Neural cell (in vitro differentiated cells): ENCODE measurements around the gene LCORL. TPM values are rescaled to one million over a fixed set of nuclear protein-coding genes. Genes with fewer than 3 reads are reported as not detected.

Source experiments
- H2AFZ ChIP-seq: fragments of 200-600, 300-800 bp; sonication (generic), shearing (Covaris generic); 2 replicates; pipeline ENCODE4 v1.6.0; 2014; ENCODE audit warnings: low read depth, mild to moderate bottlenecking, antibody characterized with exemption, low read length, moderate library complexity
- H3F3A ChIP-seq: fragments of 200-600 bp; shearing (Covaris generic); 2 replicates; pipeline ENCODE4 v1.6.1; 2016; ENCODE audit warnings: mild to moderate bottlenecking, moderate library complexity, mixed read lengths, antibody characterized with exemption, low read length; ENCODE audit not compliant: insufficient read depth, poor library complexity, severe bottlenecking
- H3K27ac ChIP-seq: fragments of 200-600, 300-800 bp; sonication (generic), shearing (Covaris generic); 2 replicates; pipeline ENCODE4 v1.5.1; 2014; ENCODE audit warnings: mild to moderate bottlenecking, low read length, moderate library complexity
- H3K27me3 ChIP-seq: fragments of 300-800, 200-600 bp; sonication (generic), shearing (Covaris generic); 2 replicates; pipeline ENCODE4 v1.6.0; 2014; ENCODE audit warnings: mild to moderate bottlenecking, low read depth, low read length, moderate library complexity; ENCODE audit not compliant: insufficient read depth
- H3K36me3 ChIP-seq: fragments of 300-800, 200-600 bp; sonication (generic), shearing (Covaris generic); 2 replicates; pipeline ENCODE4 v1.5.1; 2014; ENCODE audit warnings: mild to moderate bottlenecking, antibody characterized with exemption, low read length, moderate library complexity; ENCODE audit not compliant: insufficient read depth
- H3K4me2 ChIP-seq: fragments of 300-800, 200-600 bp; sonication (generic), shearing (Covaris generic); 2 replicates; pipeline ENCODE4 v1.6.0; 2014; ENCODE audit warnings: mild to moderate bottlenecking, low read length
- H3K4me3 ChIP-seq: fragments of 300-800, 200-600 bp; sonication (generic), shearing (Covaris generic); 2 replicates; pipeline ENCODE4 v1.5.1; 2014; ENCODE audit warnings: mild to moderate bottlenecking, low read length, moderate library complexity
- H3K79me2 ChIP-seq: fragments of 200-600 bp; shearing (Covaris generic); replicated peaks from 2 replicates; pipeline ENCODE4 v1.6.0; 2014; ENCODE audit warnings: mild to moderate bottlenecking, low read length, moderate library complexity; ENCODE audit not compliant: insufficient read depth
- H3K9ac ChIP-seq: fragments of 300-800, 200-600 bp; sonication (generic), shearing (Covaris generic); 2 replicates; pipeline ENCODE4 v1.6.1; 2016; ENCODE audit warnings: mild to moderate bottlenecking, low read length, mixed read lengths
- H3K9me2 ChIP-seq: fragments of 200-600 bp; shearing (Covaris generic); 2 replicates; pipeline ENCODE4 v1.6.1; 2016; ENCODE audit warnings: mild to moderate bottlenecking, low read length, mixed read lengths; ENCODE audit not compliant: insufficient read depth
- H3K9me3 ChIP-seq: fragments of 200-600, 300-800 bp; sonication (generic), shearing (Covaris generic); 2 replicates; pipeline ENCODE4 v1.6.1; 2016; ENCODE audit warnings: mild to moderate bottlenecking, mixed run types, low read length, moderate library complexity, mixed read lengths
- H4K20me1 ChIP-seq: fragments of 200-600 bp; shearing (Covaris generic); 2 replicates; pipeline ENCODE4 v1.6.1; 2016; ENCODE audit warnings: mild to moderate bottlenecking, mixed run types; ENCODE audit not compliant: insufficient read depth
- EP300 ChIP-seq: fragments of 450-650 bp; conservative IDR thresholded peaks from 2 replicates; pipeline ENCODE4 v1.6.1; 2014; ENCODE audit warnings: antibody characterized with exemption, mild to moderate bottlenecking, moderate library complexity; ENCODE audit not compliant: poor library complexity, severe bottlenecking
- EZH2 ChIP-seq: fragments of 200-600, 300-800 bp; shearing (Covaris generic), sonication (generic); IDR thresholded peaks from 2 replicates; pipeline ENCODE4 v1.6.1; 2014; ENCODE audit warnings: antibody characterized with exemption, low read length, borderline replicate concordance, mild to moderate bottlenecking; ENCODE audit not compliant: insufficient read depth, poor library complexity, severe bottlenecking
- MXI1 ChIP-seq: fragments of 450-650 bp; conservative IDR thresholded peaks from 2 replicates; pipeline ENCODE4 v1.6.1; 2014; ENCODE audit warnings: antibody characterized with exemption, mild to moderate bottlenecking; ENCODE audit not compliant: poor library complexity, severe bottlenecking
- POLR2AphosphoS5 ChIP-seq: IDR thresholded peaks from 2 replicates; pipeline ENCODE4 v1.6.1; 2012
- RAD21 ChIP-seq: fragments of 450-650 bp; conservative IDR thresholded peaks from 2 replicates; pipeline ENCODE4 v1.6.1; 2014; ENCODE audit warnings: antibody characterized with exemption, mild to moderate bottlenecking, moderate library complexity
- REST ChIP-seq: IDR thresholded peaks from 2 replicates; pipeline ENCODE4 v1.6.1; 2012; ENCODE audit warnings: borderline replicate concordance
- SMC3 ChIP-seq: fragments of 450-650 bp; conservative IDR thresholded peaks from 2 replicates; pipeline ENCODE4 v1.6.1; 2014; ENCODE audit warnings: antibody characterized with exemption, mild to moderate bottlenecking, moderate library complexity; ENCODE audit not compliant: poor library complexity
- TAF1 ChIP-seq: IDR thresholded peaks from 2 replicates; pipeline ENCODE4 v1.6.1; 2012; ENCODE audit warnings: low read depth
- polyA plus RNA-seq: library from polyadenylated mRNA; depleted of rRNA; stranded (reverse); fragments of >200 nt; gene quantifications from 2 replicates; pipeline ENCODE4 v1.2.3, GENCODE V29; 2014
- TF ChIP-seq, protein P1 (sequence below): fragments of 450-650 bp; IDR thresholded peaks from 2 replicates; pipeline ENCODE4 v1.5.1; 2014; ENCODE audit warnings: antibody characterized with exemption, mild to moderate bottlenecking, moderate library complexity; ENCODE audit not compliant: poor library complexity, severe bottlenecking

Gene LCORL
- polyA plus RNA-seq, 1 donor from 2014 or later: 49.0 TPM

DNA sequence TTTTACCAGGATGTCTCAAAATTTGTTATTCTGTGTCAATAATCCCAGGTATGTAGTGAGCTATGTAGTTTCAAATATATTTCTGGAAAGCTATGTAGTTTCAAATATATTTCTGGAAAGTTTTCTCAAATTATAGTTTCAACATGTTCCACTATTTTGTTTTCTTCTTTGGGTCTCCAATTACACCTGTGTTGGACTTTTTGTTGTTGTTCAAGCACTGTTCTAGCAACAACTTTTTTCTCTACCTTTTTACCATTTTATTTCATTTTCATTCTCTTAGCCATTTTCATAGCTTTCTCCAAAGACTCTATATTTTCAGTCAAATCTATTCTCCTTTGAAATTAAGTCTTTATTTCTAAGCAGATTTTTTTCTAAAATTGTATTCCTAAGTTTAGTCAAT lies 88.4 kb downstream of the LCORL start:
- Histone ChIP-seq H2AFZ (no peak overlapping the region), H3K79me2 (no peaks in the 10 kb centered on the region), H3K36me3 (peaks cover 4% of the 10 kb centered on the region), H3K4me3 (no peak overlapping the region), H3K27me3 (no peaks in the 10 kb centered on the region), H3K9me2 (no peaks in the 10 kb centered on the region), H3K4me2 (no peak overlapping the region), H4K20me1 (no peaks in the 10 kb centered on the region), H3K27ac (no peak overlapping the region), H3F3A (no peaks in the 10 kb centered on the region), H3K9ac (no peak overlapping the region), H3K9me3 (no peaks in the 10 kb centered on the region)
- TF ChIP-seq POLR2AphosphoS5: no peak
- TF ChIP-seq RAD21: no peak
- no peak for TF ChIP-seq REST
- no peak for TF ChIP-seq EZH2
- TF ChIP-seq, protein P1, sequence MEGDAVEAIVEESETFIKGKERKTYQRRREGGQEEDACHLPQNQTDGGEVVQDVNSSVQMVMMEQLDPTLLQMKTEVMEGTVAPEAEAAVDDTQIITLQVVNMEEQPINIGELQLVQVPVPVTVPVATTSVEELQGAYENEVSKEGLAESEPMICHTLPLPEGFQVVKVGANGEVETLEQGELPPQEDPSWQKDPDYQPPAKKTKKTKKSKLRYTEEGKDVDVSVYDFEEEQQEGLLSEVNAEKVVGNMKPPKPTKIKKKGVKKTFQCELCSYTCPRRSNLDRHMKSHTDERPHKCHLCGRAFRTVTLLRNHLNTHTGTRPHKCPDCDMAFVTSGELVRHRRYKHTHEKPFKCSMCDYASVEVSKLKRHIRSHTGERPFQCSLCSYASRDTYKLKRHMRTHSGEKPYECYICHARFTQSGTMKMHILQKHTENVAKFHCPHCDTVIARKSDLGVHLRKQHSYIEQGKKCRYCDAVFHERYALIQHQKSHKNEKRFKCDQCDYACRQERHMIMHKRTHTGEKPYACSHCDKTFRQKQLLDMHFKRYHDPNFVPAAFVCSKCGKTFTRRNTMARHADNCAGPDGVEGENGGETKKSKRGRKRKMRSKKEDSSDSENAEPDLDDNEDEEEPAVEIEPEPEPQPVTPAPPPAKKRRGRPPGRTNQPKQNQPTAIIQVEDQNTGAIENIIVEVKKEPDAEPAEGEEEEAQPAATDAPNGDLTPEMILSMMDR: no peak
- TF ChIP-seq TAF1: no peak
- TF ChIP-seq EP300: no peak
- no peak for TF ChIP-seq SMC3
- TF ChIP-seq MXI1: no peak

DNA sequence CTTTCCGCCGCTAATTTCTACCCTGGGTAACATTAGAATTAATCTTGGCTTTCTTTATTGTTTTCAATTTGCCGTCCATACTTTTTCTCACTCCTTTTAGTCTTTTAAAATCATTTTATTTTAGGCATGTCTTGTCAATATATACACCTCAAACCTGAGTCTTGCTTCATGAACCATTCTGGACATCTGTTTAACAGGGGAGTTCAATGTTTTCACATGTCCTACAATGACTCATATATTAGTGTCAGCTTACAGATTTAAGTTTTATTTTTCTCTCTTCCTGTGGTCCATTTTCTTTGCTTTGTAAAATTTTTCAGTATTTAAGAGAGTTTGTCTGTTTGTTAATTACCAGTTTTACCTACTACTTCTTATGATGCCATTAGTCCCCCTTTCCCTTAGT lies 89.5 kb downstream of the LCORL start:
- no peak for TF ChIP-seq POLR2AphosphoS5
- no peak for TF ChIP-seq RAD21
- TF ChIP-seq EP300: no peak
- TF ChIP-seq, protein P1: no peak
- no peak for TF ChIP-seq TAF1
- no peak for TF ChIP-seq SMC3
- no peak for TF ChIP-seq EZH2
- TF ChIP-seq MXI1: no peak
- no peak for TF ChIP-seq REST
- Histone ChIP-seq H3K4me3 (no peak overlapping the region), H3K9me2 (no peaks in the 10 kb centered on the region), H3K9ac (no peak overlapping the region), H4K20me1 (no peaks in the 10 kb centered on the region), H3F3A (no peaks in the 10 kb centered on the region), H2AFZ (no peak overlapping the region), H3K36me3 (peaks cover 9% of the 10 kb centered on the region), H3K4me2 (no peak overlapping the region), H3K27me3 (no peaks in the 10 kb centered on the region), H3K9me3 (no peaks in the 10 kb centered on the region), H3K27ac (no peak overlapping the region), H3K79me2 (no peaks in the 10 kb centered on the region)
